ENCODE measurements around the gene PFAS.

Gene PFAS

DNA sequence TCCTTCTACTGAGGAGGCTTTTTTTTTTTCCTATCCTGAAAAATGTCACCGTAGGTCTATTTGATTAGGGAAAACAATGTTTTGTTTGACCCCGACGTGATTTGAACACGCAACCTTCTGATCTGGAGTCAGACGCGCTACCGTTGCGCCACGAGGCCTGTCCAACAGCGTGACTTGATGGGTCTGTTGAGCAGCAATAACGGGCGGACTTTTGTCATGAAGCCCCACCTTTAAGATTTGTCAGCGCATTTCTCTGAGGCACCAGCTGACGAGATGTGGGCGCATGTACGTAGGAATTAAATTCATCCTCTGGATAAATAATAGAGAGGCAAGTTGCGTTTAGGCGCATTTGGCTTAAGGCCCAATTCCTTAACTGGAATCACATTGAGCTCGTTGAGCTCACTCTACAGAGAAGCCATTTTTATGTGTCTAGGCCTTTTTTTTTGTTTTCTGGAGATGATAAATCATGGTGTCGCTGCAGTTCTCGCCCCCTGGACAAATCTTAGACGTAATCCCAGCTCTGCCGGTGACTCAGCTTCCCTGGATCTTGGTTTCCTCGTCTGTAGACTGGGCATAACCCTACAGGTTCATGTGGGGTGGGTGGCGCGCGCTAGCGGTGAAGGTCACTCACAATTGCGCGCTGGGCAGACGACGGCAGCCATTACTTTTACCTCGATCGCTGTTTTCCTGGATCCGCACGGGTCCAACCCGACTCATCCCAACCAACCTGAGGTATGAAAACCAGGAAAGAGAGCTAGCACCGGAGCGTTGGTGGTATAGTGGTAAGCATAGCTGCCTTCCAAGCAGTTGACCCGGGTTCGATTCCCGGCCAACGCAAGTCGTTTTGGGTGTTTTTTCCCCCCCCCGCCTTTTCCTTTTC is 28.1 kb upstream of the PFAS start:
- no peaks in the 10 kb centered on the region for H3K27me3 ChIP-seq (ENCODE audit: control insufficient read depth, insufficient read depth, low read length)
- WGBS (ENCODE audit: insufficient coverage, insufficient read length) = no CpG with 5 or more reads among the region's 45 CpGs
- H3K4me1 ChIP-seq (ENCODE audit: control insufficient read depth, insufficient read depth, low read length) = no peaks in the 10 kb centered on the region
- no peak for DNase-seq (ENCODE audit: low read depth, low spot score)
- H3K27ac ChIP-seq (ENCODE audit: low read length) = no peak overlapping the region
- peak overlapping the region; percentile 73; the same call in 1 of the 2 replicates for H3K4me3 ChIP-seq (ENCODE audit: low read length)
- H3K9me3 ChIP-seq (ENCODE audit: control insufficient read depth, insufficient read depth, low read length) = no peaks in the 10 kb centered on the region
- H3K36me3 ChIP-seq (ENCODE audit: control insufficient read depth, insufficient read depth, low read length) = no peaks in the 10 kb centered on the region

DNA sequence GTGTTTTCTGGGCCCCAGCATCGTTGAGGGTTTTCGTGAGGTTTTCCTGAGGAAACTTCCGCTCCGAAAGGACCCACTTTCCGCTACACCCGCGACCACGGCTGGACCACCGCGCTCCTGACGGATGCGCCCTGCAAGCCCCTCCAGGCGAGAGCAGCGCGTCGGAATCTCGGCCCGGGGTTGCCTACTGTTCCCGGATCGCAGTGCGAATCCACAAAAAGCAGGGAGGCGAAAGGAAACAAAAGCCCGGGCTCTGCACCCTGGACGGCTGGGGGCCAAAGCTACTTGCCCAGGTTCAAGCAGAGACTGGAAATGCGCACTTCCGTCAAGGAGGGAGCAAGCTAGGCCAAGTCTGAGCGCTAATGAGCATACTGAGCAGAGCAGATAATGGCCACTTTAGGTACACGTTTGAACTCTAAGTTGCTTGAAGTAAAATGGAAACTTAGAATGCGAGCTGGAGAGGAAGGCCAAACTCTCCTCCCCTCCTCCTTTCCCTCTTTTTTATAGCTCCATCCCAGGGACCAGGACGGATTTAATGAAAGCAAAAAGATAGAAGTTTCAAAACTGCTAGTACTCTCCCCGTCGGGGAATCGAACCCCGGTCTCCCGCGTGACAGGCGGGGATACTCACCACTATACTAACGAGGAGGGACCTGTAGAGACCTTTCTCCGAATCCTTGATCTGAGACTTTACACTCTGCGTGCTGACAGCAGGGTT is 27.3 kb upstream of the PFAS start:
- no peaks in the 10 kb centered on the region for H3K4me1 ChIP-seq (ENCODE audit: control insufficient read depth, insufficient read depth, low read length)
- H3K36me3 ChIP-seq (ENCODE audit: control insufficient read depth, insufficient read depth, low read length) = no peaks in the 10 kb centered on the region
- no peaks in the 10 kb centered on the region for H3K27me3 ChIP-seq (ENCODE audit: control insufficient read depth, insufficient read depth, low read length)
- H3K27ac ChIP-seq (ENCODE audit: low read length) = no peak overlapping the region
- DNase-seq (ENCODE audit: low read depth, low spot score) = no peak
- H3K9me3 ChIP-seq (ENCODE audit: control insufficient read depth, insufficient read depth, low read length) = no peaks in the 10 kb centered on the region
- H3K4me3 ChIP-seq (ENCODE audit: low read length) = peak overlapping the region; percentile 73
- no CpG with 5 or more reads among the region's 40 CpGs for WGBS (ENCODE audit: insufficient coverage, insufficient read length)

GRCh38 chr17:8222380-8222629 is 26.8 kb upstream of the PFAS start:
- WGBS (ENCODE audit: insufficient coverage, insufficient read length) = no CpG with 5 or more reads among the region's 9 CpGs
- H3K27ac ChIP-seq (ENCODE audit: low read length) = no peak overlapping the region
- no peak for DNase-seq (ENCODE audit: low read depth, low spot score)
- H3K9me3 ChIP-seq (ENCODE audit: control insufficient read depth, insufficient read depth, low read length) = no peaks in the 10 kb centered on the region
- no peaks in the 10 kb centered on the region for H3K27me3 ChIP-seq (ENCODE audit: control insufficient read depth, insufficient read depth, low read length)
- no peaks in the 10 kb centered on the region; the same call in 1 of the 2 replicates for H3K36me3 ChIP-seq (ENCODE audit: control insufficient read depth, insufficient read depth, low read length)
- no peaks in the 10 kb centered on the region for H3K4me1 ChIP-seq (ENCODE audit: control insufficient read depth, insufficient read depth, low read length)
- H3K4me3 ChIP-seq (ENCODE audit: low read length) = peak overlapping the region; percentile 73; the same call in 1 of the 2 replicates

GRCh38 chr17:8222630-8223355 is 26.3 kb upstream of the PFAS start:
- DNase-seq (ENCODE audit: low read depth, low spot score) = peak; percentile 45
- H3K36me3 ChIP-seq (ENCODE audit: control insufficient read depth, insufficient read depth, low read length) = peaks cover 4% of the 10 kb centered on the region; the same call in 1 of the 2 replicates
- no peaks in the 10 kb centered on the region for H3K9me3 ChIP-seq (ENCODE audit: control insufficient read depth, insufficient read depth, low read length)
- WGBS (ENCODE audit: insufficient coverage, insufficient read length) = no CpG with 5 or more reads among the region's 49 CpGs
- peak overlapping the region; percentile 73; the same call in 1 of the 2 replicates for H3K4me3 ChIP-seq (ENCODE audit: low read length)
- H3K27me3 ChIP-seq (ENCODE audit: control insufficient read depth, insufficient read depth, low read length) = no peaks in the 10 kb centered on the region
- H3K4me1 ChIP-seq (ENCODE audit: control insufficient read depth, insufficient read depth, low read length) = no peaks in the 10 kb centered on the region
- no peak overlapping the region for H3K27ac ChIP-seq (ENCODE audit: low read length)

DNA sequence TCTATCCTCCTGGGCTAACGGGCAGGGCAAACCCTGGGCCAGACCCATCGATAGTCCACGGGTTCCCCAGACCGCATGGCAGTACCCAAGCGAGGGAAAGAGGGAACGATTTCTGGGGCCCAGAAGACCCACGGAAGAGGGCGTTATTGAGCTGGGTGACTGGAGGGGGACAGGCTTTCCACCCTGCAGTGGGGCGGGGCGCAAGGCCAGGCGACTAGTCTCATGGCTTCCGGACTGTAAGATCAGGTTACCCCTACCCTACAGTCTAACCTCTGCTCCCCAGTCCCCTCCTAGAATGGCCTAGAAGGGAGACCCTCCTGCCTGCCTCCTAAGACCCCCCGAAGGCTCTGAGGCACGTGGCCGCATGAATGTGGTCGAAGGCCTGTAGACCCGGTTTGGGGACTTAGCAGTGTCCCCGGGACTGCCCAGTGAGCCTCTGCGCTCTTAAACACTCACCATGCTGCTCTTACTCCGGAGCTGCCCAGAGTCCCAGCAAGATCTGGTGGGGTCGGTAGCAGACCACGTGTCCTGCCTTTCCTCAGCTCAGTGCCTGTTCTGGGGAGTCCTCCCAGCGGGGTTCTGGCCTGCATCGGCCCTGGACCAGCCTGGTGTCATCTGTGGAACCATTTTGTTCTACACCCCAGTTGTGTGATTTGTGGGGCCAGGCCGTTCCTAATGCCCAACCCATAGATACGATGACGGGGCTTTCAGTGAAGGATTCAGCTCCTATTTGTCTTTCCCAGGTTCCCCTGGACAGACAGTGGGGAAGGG is 25.5 kb upstream of the PFAS start:
- no CpG with 5 or more reads among the region's 27 CpGs for WGBS (ENCODE audit: insufficient coverage, insufficient read length)
- Histone ChIP-seq H3K4me1 (ENCODE audit: control insufficient read depth, insufficient read depth, low read length) (no peaks in the 10 kb centered on the region), H3K9me3 (ENCODE audit: control insufficient read depth, insufficient read depth, low read length) (no peaks in the 10 kb centered on the region), H3K4me3 (ENCODE audit: low read length) (peak overlapping the region; percentile 73; the same call in 1 of the 2 replicates), H3K36me3 (ENCODE audit: control insufficient read depth, insufficient read depth, low read length) (peaks cover 8% of the 10 kb centered on the region), H3K27me3 (ENCODE audit: control insufficient read depth, insufficient read depth, low read length) (no peaks in the 10 kb centered on the region), H3K27ac (ENCODE audit: low read length) (peak overlapping the region; percentile 26)
- no peak for DNase-seq (ENCODE audit: low read depth, low spot score)

DNA sequence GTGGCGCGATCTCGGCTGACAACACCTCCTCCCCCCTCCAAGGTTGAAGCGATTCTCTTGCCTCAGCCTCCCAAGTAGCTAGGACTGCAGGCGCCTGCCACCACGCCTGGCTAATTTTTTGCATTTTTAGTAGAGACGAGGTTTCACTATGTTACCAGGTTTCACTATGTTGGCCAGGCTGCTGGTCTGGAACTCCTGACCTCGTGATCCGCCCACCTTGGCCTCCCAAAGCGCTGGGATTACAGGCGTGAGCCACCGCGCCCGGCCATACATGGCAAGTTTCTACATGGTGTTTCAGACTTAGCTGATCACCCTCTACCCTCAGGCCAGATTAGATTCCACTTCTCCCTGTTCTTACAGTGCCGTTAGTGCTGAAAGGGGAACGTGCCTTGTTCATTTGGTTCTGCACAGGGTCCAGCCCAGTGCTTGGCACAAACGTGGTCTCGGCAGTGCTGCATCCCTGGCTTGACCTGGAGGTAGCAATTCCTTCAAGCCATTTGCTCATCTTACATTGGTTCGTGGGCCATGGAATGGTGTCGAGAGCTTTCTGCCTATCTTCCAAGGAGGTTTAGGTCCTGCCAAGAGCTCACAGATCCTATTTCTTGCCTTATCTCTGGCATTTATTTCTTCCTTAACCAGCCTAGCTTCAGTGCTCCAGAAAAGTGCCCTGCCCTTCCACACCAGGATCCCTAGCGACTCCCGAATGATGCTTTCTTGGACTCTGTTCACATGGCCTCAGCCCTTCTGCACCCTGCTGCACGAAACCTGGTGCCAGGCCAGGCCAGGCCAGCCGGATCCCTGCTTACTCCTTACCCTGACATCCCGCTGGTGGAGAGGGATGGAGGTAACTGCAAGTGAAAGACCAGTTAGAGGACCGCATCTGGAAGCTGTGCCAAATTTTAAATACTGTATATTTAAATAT is 23.9 kb upstream of the PFAS start:
- Histone ChIP-seq H3K9me3 (ENCODE audit: control insufficient read depth, insufficient read depth, low read length) (no peaks in the 10 kb centered on the region), H3K27me3 (ENCODE audit: control insufficient read depth, insufficient read depth, low read length) (no peaks in the 10 kb centered on the region), H3K36me3 (ENCODE audit: control insufficient read depth, insufficient read depth, low read length) (peaks cover 20% of the 10 kb centered on the region), H3K4me3 (ENCODE audit: low read length) (no peak overlapping the region), H3K4me1 (ENCODE audit: control insufficient read depth, insufficient read depth, low read length) (no peaks in the 10 kb centered on the region), H3K27ac (ENCODE audit: low read length) (no peak overlapping the region)
- DNase-seq (ENCODE audit: low read depth, low spot score) = no peak
- no CpG with 5 or more reads among the region's 26 CpGs for WGBS (ENCODE audit: insufficient coverage, insufficient read length)

DNA sequence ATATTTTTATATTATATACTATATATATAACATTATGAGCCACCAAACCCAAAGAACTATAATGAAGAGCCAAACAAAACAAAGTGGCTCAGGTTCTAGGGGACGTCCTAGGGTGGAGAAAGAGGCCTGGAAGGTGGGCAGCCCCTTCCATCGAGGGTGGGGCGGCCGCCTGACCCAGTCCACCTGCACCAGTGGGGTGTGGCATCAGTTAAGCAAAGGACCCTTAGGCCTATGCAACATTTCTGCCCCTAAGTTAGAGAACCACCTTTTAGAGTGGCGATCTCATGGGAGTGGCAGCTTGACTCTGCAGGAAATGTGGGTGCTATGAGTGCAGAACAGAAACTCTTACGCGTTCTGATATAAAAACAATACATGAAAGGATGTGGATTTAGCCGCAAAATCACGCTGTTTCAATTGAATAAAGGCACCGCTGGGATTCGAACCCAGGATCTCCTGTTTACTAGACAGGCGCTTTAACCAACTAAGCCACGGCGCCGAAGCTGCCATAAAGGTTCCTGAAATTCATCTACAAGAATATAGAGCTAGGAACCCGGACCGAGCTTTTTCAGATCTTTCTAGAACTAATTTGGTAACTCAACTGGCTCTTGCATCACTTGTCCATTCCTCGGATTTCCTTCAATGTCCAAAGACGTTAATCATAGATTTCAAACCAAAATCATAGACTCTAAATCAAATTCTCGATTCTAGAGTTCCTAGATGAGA is 23.1 kb upstream of the PFAS start:
- no peaks in the 10 kb centered on the region for H3K9me3 ChIP-seq (ENCODE audit: control insufficient read depth, insufficient read depth, low read length)
- no peaks in the 10 kb centered on the region for H3K27me3 ChIP-seq (ENCODE audit: control insufficient read depth, insufficient read depth, low read length)
- peak overlapping the region; percentile 29; the same call in 1 of the 2 replicates for H3K4me3 ChIP-seq (ENCODE audit: low read length)
- no peak for DNase-seq (ENCODE audit: low read depth, low spot score)
- H3K36me3 ChIP-seq (ENCODE audit: control insufficient read depth, insufficient read depth, low read length) = peaks cover 22% of the 10 kb centered on the region
- no peak overlapping the region for H3K27ac ChIP-seq (ENCODE audit: low read length)
- no peaks in the 10 kb centered on the region for H3K4me1 ChIP-seq (ENCODE audit: control insufficient read depth, insufficient read depth, low read length)
- no CpG with 5 or more reads among the region's 20 CpGs for WGBS (ENCODE audit: insufficient coverage, insufficient read length)

DNA sequence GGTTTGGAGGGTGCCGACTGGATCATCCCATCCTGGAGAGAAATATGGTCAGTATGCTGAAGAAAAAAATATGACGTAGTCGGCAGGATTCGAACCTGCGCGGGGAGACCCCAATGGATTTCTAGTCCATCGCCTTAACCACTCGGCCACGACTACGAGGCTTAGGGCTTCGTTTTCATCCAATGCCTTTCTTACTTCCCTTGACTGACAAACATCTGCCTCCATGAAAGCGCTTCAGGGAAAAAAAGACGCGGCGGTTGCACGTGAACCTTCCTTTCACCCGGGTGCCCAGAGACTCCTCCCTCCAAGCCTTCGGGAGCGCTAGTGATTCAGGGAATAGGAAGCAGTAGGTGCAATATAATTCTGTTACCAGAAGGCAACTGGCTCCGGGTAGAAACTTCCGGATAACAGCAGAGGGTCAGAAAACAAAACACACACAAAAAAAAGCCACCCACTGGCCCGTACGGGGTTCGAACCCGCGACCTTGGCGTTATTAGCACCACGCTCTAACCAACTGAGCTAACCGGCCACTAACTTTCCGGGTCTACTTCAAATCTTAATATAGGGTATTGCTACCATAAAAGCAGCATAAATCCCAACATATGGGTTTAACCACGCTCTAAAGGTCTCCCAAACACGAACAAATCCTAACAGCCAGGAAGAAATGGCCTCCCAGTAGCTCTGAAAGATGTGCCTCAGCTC is 22.4 kb upstream of the PFAS start:
- no CpG with 5 or more reads among the region's 32 CpGs for WGBS (ENCODE audit: insufficient coverage, insufficient read length)
- no peak for DNase-seq (ENCODE audit: low read depth, low spot score)
- peaks cover 26% of the 10 kb centered on the region for H3K36me3 ChIP-seq (ENCODE audit: control insufficient read depth, insufficient read depth, low read length)
- no peaks in the 10 kb centered on the region for H3K9me3 ChIP-seq (ENCODE audit: control insufficient read depth, insufficient read depth, low read length)
- peak overlapping the region; percentile 76; the same call in 1 of the 2 replicates for H3K4me3 ChIP-seq (ENCODE audit: low read length)
- no peaks in the 10 kb centered on the region for H3K27me3 ChIP-seq (ENCODE audit: control insufficient read depth, insufficient read depth, low read length)
- H3K4me1 ChIP-seq (ENCODE audit: control insufficient read depth, insufficient read depth, low read length) = no peaks in the 10 kb centered on the region
- no peak overlapping the region for H3K27ac ChIP-seq (ENCODE audit: low read length)

All from iPS DF 6.9 (cell line).